Panc1 (cell line): ENCODE results near the gene NCAPD2. TPM values are rescaled to one million over a fixed set of nuclear protein-coding genes. Genes with fewer than 3 reads are reported as not detected.
A peak's percentile ranks its signal among the peaks of the same experiment; 100 is the strongest.

Source experiments
- ATAC-seq: fragments of 200-7000 bp; cut with Tn5 transposase; 2 replicates; pipeline ENCODE4 v1.9.1; 2020; ENCODE audit warnings: mild to moderate bottlenecking, moderate library complexity
- BruUV-seq: library from RNA; stranded (reverse); fragments of 400-500 nt; replicated peaks from 2 replicates; lab custom pipeline; 2021; lab: Mats Ljungman, UMichigan
- CTCF ChIA-PET: fragments of 300-600 bp; sonication (Branson Sonifier 250); formaldehyde crosslinking; loops from one replicate; lab custom pipeline; 2022; ENCODE audit warnings: antibody characterized with exemption; lab: Charles Lee
- POLR2A ChIA-PET: fragments of 300-600 bp; sonication (Branson Sonifier 250); formaldehyde crosslinking; loops from one replicate; lab custom pipeline; 2022; ENCODE audit warnings: antibody characterized with exemption; lab: Charles Lee
- DNase-seq: peaks from one replicate; pipeline ENCODE4 v3.0.0-alpha.2; 2010; ENCODE audit warnings: low read depth, low spot score
- H3K27ac ChIP-seq: 2 replicates; pipeline ENCODE4 v1.5.1; 2011; ENCODE audit warnings: mild to moderate bottlenecking, low read length, inconsistent platforms
- H3K27me3 ChIP-seq: fragments of 200-500 bp; sonication (Bioruptor generic); 2 replicates; pipeline ENCODE4 v1.6.0; 2014; ENCODE audit warnings: low read length, inconsistent platforms; ENCODE audit not compliant: control insufficient read depth, insufficient read depth
- H3K36me3 ChIP-seq: fragments of 200-500 bp; sonication (Bioruptor generic); 2 replicates; pipeline ENCODE4 v1.5.1; 2014; ENCODE audit warnings: inconsistent platforms, mild to moderate bottlenecking, low read length, moderate library complexity; ENCODE audit not compliant: control insufficient read depth, insufficient read depth
- H3K4me1 ChIP-seq: 2 replicates; pipeline ENCODE4 v1.5.1; 2011; ENCODE audit warnings: inconsistent platforms, mild to moderate bottlenecking, low read length, moderate library complexity; ENCODE audit not compliant: control insufficient read depth, insufficient read depth
- H3K4me3 ChIP-seq, 2 experiments: 2 replicates each; pipeline ENCODE4 v1.5.1; 2011 to 2012; ENCODE audit warnings: low read depth in 2 of 2, low read length in 2 of 2, mild to moderate bottlenecking in 2 of 2, inconsistent platforms in 1 of 2, moderate library complexity in 1 of 2
- H3K9me3 ChIP-seq: fragments of 200-500 bp; sonication (Bioruptor generic); 2 replicates; pipeline ENCODE4 v1.5.1; 2014; ENCODE audit warnings: low read depth, mild to moderate bottlenecking, inconsistent platforms, low read length, moderate library complexity; ENCODE audit not compliant: control insufficient read depth, insufficient read depth
- POLR2AphosphoS5 ChIP-seq: IDR thresholded peaks from 2 replicates; pipeline ENCODE4 v1.6.1; 2012; ENCODE audit warnings: mild to moderate bottlenecking, low read depth, low read length, moderate library complexity
- REST ChIP-seq, 2 experiments: IDR thresholded peaks; 2 replicates each; pipeline ENCODE4 v1.6.1; 2011 to 2012; ENCODE audit warnings: low read depth in 2 of 2, control low read depth in 1 of 2, low read length in 1 of 2, mild to moderate bottlenecking in 1 of 2, moderate library complexity in 1 of 2; ENCODE audit not compliant: insufficient read depth in 1 of 2
- SIN3A ChIP-seq: IDR thresholded peaks from 2 replicates; pipeline ENCODE4 v1.6.1; 2012; ENCODE audit warnings: low read depth, mild to moderate bottlenecking, low read length, moderate library complexity, borderline replicate concordance; ENCODE audit not compliant: insufficient read depth
- TCF7L2 ChIP-seq: IDR thresholded peaks from 2 replicates; pipeline ENCODE4 v1.6.1; 2011; ENCODE audit warnings: mild to moderate bottlenecking, low read depth, low read length, inconsistent platforms
- in situ Hi-C: cut with HindIII; loops from 2 replicates; pipeline ENCODE4 v1.10.0; 2016; ENCODE audit warnings: low sequenced_read_pairs, low pct_unique_long_range_greater_than_20kb
- intact Hi-C: fragments of 100-400 bp; cut with micrococcal nuclease; formaldehyde crosslinking; loops from one replicate; pipeline ENCODE4 v1.10.0; 2022; ENCODE audit not compliant: unreplicated experiment
- total RNA-seq: library from RNA; stranded (reverse); gene quantifications from one replicate; pipeline ENCODE4 v1.2.1, GENCODE V29; 2021; ENCODE audit not compliant: unreplicated experiment
- TF ChIP-seq, protein P1 (sequence below): fragments of 450-650 bp; IDR thresholded peaks from 2 replicates; pipeline ENCODE4 v1.5.1; 2017; ENCODE audit warnings: mild to moderate bottlenecking

Gene NCAPD2
- total RNA-seq, 1 experiment from 2014 or later: 80.3 TPM

GRCh38 chr12:6450091-6450868, 43.6 kb upstream of the NCAPD2 start:
- Histone ChIP-seq H3K36me3 (no peaks in the 10 kb centered on the region), H3K4me1 (peaks cover 16% of the 10 kb centered on the region), H3K4me3 (no peak overlapping the region), H3K27me3 (no peaks in the 10 kb centered on the region), H3K9me3 (no peaks in the 10 kb centered on the region), H3K27ac (peak overlapping the region; percentile 39; the same call in 1 of the 2 replicates)
- ATAC-seq (no peak), DNase-seq (no peak)
- TF ChIP-seq POLR2AphosphoS5: no peak
- TF ChIP-seq SIN3A: no peak
- TF ChIP-seq REST (IDR thresholded peaks at IDR 0.05; ENCODE audit: insufficient read depth in 1 of 2, low read depth in 2 of 2, low read length in 1 of 2): no peak
- TF ChIP-seq, protein P1, sequence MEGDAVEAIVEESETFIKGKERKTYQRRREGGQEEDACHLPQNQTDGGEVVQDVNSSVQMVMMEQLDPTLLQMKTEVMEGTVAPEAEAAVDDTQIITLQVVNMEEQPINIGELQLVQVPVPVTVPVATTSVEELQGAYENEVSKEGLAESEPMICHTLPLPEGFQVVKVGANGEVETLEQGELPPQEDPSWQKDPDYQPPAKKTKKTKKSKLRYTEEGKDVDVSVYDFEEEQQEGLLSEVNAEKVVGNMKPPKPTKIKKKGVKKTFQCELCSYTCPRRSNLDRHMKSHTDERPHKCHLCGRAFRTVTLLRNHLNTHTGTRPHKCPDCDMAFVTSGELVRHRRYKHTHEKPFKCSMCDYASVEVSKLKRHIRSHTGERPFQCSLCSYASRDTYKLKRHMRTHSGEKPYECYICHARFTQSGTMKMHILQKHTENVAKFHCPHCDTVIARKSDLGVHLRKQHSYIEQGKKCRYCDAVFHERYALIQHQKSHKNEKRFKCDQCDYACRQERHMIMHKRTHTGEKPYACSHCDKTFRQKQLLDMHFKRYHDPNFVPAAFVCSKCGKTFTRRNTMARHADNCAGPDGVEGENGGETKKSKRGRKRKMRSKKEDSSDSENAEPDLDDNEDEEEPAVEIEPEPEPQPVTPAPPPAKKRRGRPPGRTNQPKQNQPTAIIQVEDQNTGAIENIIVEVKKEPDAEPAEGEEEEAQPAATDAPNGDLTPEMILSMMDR: no peak
- no peak for TF ChIP-seq TCF7L2
- no TSS peak for BruUV-seq
- in situ Hi-C loops: no loop called here
- ChIA-PET CTCF (no interaction called here), POLR2A (no interaction called here)
- intact Hi-C loops: no loop called here

DNA sequence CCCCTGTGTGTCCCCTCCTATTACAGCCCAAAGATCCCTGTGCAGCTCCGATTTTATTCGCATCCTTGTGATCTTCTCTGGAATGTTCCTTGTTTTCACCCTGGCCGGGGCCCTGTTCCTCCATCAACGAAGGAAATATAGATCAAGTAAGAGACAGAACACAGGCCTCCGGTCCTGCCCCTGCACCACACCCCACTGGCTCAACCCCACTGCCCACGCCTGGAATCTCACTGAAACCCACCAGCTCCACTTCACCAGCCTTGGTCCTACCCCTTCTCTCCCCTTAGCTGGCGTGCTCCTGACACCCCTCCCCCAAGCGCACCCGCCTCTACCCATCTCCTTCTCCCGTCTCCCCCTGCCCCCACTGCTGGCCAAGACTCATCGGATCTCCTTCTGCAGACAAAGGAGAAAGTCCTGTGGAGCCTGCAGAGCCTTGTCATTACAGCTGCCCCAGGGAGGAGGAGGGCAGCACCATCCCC, 43.0 kb upstream of the NCAPD2 start:
- no peaks in the 10 kb centered on the region for H3K36me3 ChIP-seq
- no peaks in the 10 kb centered on the region for H3K27me3 ChIP-seq
- ChIA-PET CTCF (no interaction called here), POLR2A (no interaction called here)
- TF ChIP-seq, protein P1: no peak
- no peak for TF ChIP-seq REST (IDR thresholded peaks at IDR 0.05; ENCODE audit: insufficient read depth in 1 of 2, low read depth in 2 of 2, low read length in 1 of 2)
- no peak for TF ChIP-seq SIN3A
- no peak for TF ChIP-seq POLR2AphosphoS5
- TF ChIP-seq TCF7L2: no peak
- peak overlapping the region; percentile 98 for H3K27ac ChIP-seq
- no peaks in the 10 kb centered on the region for H3K9me3 ChIP-seq
- in situ Hi-C loops (no loop called here), intact Hi-C loops (no loop called here)
- no TSS peak for BruUV-seq
- peak overlapping the region; percentile 49 to 66 for H3K4me3 ChIP-seq
- ATAC-seq: no peak; the same call in 1 of the 2 replicates
- no peak for DNase-seq
- peaks cover 16% of the 10 kb centered on the region for H3K4me1 ChIP-seq
